ENCODE results near the gene TRPM3. TPM values are rescaled to one million over a fixed set of nuclear protein-coding genes. Genes with fewer than 3 reads are reported as not detected.

The TRPM3 gene
- total and polyA plus RNA-seq, 2 of the 8 experiments (the other 6 are each of a cell fraction or from before 2014, with no cell fraction given) = 2.4 to 10.9 TPM

DNA sequence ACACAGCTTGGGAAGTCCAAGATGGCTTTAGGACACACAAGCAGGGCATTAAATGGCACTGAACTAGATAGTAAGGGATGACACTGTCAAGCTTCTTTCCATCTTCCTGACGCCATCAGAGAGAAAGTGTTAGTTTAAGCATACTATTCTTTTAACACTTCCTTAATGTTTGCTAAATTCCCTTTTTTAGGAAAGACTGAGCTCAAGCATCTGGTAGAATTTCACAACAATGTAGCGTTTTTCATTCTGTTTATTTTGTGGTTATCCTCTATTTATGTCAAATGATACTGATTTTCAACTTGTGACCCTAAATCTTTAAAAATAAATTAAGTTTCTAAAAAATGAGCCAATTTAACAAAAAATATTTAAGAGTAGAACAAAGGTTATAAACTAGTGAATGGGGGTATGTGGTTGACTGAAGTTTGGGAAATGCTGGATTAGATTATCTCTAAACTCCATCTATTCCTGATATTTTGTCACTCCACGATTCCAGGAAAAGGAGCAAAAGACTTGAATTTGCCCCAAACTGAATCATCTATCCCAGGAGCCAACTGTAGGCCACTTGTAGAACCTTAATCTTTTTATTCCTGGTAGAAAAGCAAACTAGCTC, 559.5 kb downstream of the TRPM3 start (continued):
- TF ChIP-seq RAD21 (IDR thresholded peaks at IDR 0.05 in 1 of 2, conservative IDR thresholded peaks at IDR 0.05 in 1 of 2; ENCODE audit: low read depth in 2 of 2, low read length in 2 of 2) = no peak
- TF ChIP-seq, protein P1, sequence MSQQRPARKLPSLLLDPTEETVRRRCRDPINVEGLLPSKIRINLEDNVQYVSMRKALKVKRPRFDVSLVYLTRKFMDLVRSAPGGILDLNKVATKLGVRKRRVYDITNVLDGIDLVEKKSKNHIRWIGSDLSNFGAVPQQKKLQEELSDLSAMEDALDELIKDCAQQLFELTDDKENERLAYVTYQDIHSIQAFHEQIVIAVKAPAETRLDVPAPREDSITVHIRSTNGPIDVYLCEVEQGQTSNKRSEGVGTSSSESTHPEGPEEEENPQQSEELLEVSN (IDR thresholded peaks at IDR 0.05) = no peak
- TF ChIP-seq RXRA (IDR thresholded peaks at IDR 0.05; ENCODE audit: insufficient read depth, low read depth, low read length) = no peak
- TF ChIP-seq PHF8 (conservative IDR thresholded peaks at IDR 0.05; ENCODE audit: low read depth, low read length) = no peak
- no peak for TF ChIP-seq CBX8 (IDR thresholded peaks at IDR 0.05; ENCODE audit: borderline replicate concordance, low read depth, low read length)

Data from H1 (cell line).